HEK293T (cell line): ENCODE measurements around the gene MPPE1.

ENCODE experiments used
- CTCF ChIA-PET: fragments of 350-600 bp; formaldehyde crosslinking; extraction: SDS; loops from one replicate; lab custom pipeline; 2021; ENCODE audit warnings: antibody characterized with exemption, inconsistent platforms; lab: Yijun Ruan, JAX
- POLR2A ChIA-PET: fragments of 350-600 bp; formaldehyde crosslinking; extraction: SDS; loops from one replicate; lab custom pipeline; 2020; ENCODE audit warnings: antibody characterized with exemption, inconsistent platforms; lab: Yijun Ruan, JAX
- DNase-seq: peaks from one replicate; pipeline ENCODE4 v3.0.0; 2012; ENCODE audit warnings: mixed read lengths; ENCODE audit errors: extremely low spot score
- ARNT ChIP-seq: fragments of 450-650 bp; IDR thresholded peaks from 2 replicates; pipeline ENCODE4 v1.6.1; 2017; ENCODE audit warnings: mild to moderate bottlenecking
- BHLHE40 ChIP-seq: fragments of 450-650 bp; IDR thresholded peaks from 2 replicates; pipeline ENCODE4 v1.6.1; 2016; ENCODE audit warnings: mild to moderate bottlenecking, moderate library complexity, borderline replicate concordance
- CTBP1 ChIP-seq: fragments of 450-650 bp; IDR thresholded peaks from 2 replicates; pipeline ENCODE4 v1.6.1; 2016; ENCODE audit warnings: borderline replicate concordance
- ELF4 ChIP-seq: fragments of 450-650 bp; IDR thresholded peaks from 2 replicates; pipeline ENCODE4 v1.6.1; 2017; ENCODE audit warnings: antibody characterized with exemption
- FOXA1 ChIP-seq: fragments of 450-650 bp; IDR thresholded peaks from 2 replicates; pipeline ENCODE4 v1.6.1; 2016; ENCODE audit warnings: mild to moderate bottlenecking
- FOXK2 ChIP-seq: fragments of 450-650 bp; IDR thresholded peaks from 2 replicates; pipeline ENCODE4 v1.6.1; 2016; ENCODE audit warnings: mild to moderate bottlenecking
- FOXM1 ChIP-seq: fragments of 450-650 bp; IDR thresholded peaks from 2 replicates; pipeline ENCODE4 v1.6.1; 2017; ENCODE audit warnings: mild to moderate bottlenecking, borderline replicate concordance
- HDGF ChIP-seq: fragments of 450-650 bp; IDR thresholded peaks from 2 replicates; pipeline ENCODE4 v1.6.1; 2017; ENCODE audit warnings: antibody characterized with exemption, borderline replicate concordance
- L3MBTL2 ChIP-seq: fragments of 450-650 bp; conservative IDR thresholded peaks from 2 replicates; pipeline ENCODE4 v1.6.1; 2016; ENCODE audit warnings: mild to moderate bottlenecking
- LEF1 ChIP-seq: fragments of 450-650 bp; IDR thresholded peaks from 2 replicates; pipeline ENCODE4 v1.6.1; 2017; ENCODE audit warnings: mild to moderate bottlenecking, borderline replicate concordance
- NFRKB ChIP-seq: fragments of 450-650 bp; IDR thresholded peaks from 2 replicates; pipeline ENCODE4 v1.6.1; 2016; ENCODE audit warnings: mild to moderate bottlenecking, moderate library complexity
- SP1 ChIP-seq: fragments of 450-650 bp; IDR thresholded peaks from 2 replicates; pipeline ENCODE4 v1.6.1; 2017
- SUZ12 ChIP-seq: fragments of 450-650 bp; IDR thresholded peaks from 2 replicates; pipeline ENCODE4 v1.6.1; 2016; ENCODE audit warnings: mild to moderate bottlenecking
- TARDBP ChIP-seq: fragments of 450-650 bp; IDR thresholded peaks from 2 replicates; pipeline ENCODE4 v1.6.1; 2016
- ZNF384 ChIP-seq: fragments of 450-650 bp; IDR thresholded peaks from 2 replicates; pipeline ENCODE4 v1.6.1; 2016
- TF ChIP-seq, protein P1 (sequence below): fragments of 450-650 bp; IDR thresholded peaks from 2 replicates; pipeline ENCODE4 v1.6.1; 2016

The MPPE1 gene

DNA sequence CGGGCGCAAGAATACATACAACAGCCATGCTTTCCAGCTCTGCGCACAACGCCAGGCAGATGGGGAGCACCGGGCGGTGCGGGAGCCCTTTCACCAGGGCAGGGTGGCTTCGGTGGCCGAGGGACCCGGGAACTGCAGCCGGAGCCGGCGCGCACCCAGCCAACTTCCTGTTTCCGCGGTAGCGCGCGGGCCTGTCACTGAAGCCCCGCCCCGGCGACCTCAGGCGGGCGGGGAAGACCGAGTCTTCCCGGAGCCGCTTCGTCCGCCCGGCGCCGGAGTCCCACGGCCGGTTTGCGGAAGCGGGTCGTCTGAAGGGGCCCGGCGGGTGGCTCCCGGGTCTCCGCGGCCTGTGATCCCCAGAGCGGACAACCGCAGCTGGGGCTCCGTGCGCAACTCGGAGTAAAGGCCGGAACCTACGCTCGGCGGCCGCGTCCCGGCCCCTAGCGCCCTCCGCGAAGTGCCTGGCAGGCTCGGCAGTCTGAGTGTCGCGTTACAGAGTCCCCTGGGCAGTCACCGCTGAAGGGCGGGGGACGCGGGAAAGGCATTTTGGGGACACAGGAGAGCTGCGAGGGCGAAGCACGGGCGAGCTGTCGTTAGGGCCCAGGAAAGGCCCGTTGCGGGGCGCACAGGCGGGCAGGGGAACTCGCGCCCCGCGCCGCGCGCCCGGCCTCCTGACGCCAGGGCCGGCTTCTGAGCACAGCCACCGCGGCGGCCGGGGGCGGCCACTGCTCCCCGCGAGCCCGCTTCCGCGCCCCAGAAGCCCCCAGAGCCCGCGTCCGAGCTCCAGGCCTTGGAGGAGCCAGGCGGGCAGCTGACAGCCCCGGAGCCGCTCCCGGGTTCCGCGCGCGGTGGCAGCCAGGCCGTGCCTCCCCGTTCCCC lies at the start of gene MPPE1:
Gene MPPE1, minus strand, starts transcription at position 136 of the 879 bp plus-strand sequence. CDS start 11,053 bp downstream, outside the sequence.
- POLR2A ChIA-PET: no interaction called here
- CTCF ChIA-PET: interaction anchor here (0.6 to 0.7 kb wide), 2 partner anchors 29 to 352 kb away, joined by 3 read pairs; no protein-coding TSS in a partner anchor
- TF ChIP-seq ARNT: no peak
- peak; percentile 52; the same call in 1 of the 2 replicates for TF ChIP-seq ELF4
- peak; percentile 79 for DNase-seq

DNA sequence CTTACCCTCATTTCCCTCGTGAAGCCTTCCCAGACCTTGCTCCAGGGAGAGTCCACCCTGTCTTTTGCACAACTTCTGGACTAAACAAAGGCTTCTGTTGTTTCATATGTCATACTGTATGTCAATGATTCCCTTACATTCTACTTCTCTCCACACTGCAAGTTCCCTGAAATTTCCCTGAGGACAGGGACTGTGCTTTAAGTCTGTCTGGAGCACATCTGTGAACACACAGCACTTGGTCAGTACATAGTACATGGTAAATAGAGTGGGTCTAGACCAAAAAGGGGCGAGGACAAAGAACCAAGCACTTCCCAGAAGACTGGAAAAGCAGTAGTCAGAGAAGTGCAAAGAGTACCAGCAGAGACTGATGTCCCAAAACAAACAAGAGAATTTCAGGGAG lies 49.5 kb upstream of the MPPE1 start:
- ChIA-PET POLR2A (no interaction called here), CTCF (no interaction called here)
- DNase-seq: no peak
- TF ChIP-seq FOXA1 (no peak), SP1 (no peak), BHLHE40 (no peak), TARDBP (no peak), NFRKB (no peak)

GRCh38 chr18:11956371-11957308 lies 48.5 kb upstream of the MPPE1 start:
- CTCF ChIA-PET: no interaction called here
- no peak for TF ChIP-seq FOXA1
- POLR2A ChIA-PET: no interaction called here
- no peak for DNase-seq

DNA sequence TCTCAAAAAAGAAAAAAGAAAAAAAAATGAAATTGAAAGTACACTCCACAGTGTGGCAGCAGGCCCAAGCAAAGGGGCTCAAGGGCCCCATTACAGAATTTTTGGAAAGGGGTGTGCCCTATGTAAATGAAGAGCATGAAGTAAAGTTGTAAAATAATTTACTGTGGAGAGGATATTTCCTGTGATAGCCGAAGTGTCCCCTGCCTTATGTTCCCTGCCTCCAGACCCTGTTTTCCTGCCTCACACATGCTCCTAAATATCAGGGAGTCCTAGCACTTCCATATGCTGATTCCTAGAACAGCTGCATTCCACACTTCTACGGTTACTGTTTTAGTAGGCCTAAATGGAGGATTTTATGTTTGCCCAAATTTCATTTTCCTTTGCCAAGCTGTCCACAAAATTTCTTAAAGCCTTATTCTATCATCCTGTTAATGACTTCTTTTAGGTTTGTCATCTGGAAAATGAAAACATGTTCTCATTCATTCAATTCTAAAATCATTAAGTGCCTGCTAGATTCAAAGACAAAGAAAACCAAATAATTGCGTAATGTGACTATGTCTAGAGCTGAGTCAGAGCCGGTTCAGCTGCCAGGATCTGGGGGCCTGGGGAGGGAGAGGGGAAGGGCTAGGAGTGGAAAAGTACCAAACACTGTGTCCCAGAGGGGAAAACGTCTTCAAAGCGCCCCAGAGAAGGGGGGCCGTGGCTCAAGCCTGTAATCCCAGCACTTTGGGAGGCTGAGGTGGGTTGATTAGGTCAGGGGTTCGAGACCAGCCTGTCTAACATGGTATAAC lies 47.3 kb upstream of the MPPE1 start:
- ChIA-PET POLR2A (interaction anchor here (1.3 kb wide), 1 partner anchor 25 kb away, joined by 5 read pairs; no protein-coding TSS in a partner anchor), CTCF (interaction anchor here (0.7 kb wide), 1 partner anchor 811 kb away, joined by 4 read pairs; no protein-coding TSS in a partner anchor)
- TF ChIP-seq FOXM1 (no peak), SP1 (no peak), SUZ12 (no peak), L3MBTL2 (no peak), TARDBP (no peak), HDGF (no peak), ZNF384 (no peak), BHLHE40 (no peak), ARNT (no peak), FOXK2 (no peak), ELF4 (no peak), CTBP1 (no peak), NFRKB (no peak), FOXA1 (no peak), LEF1 (no peak)
- TF ChIP-seq, protein P1, sequence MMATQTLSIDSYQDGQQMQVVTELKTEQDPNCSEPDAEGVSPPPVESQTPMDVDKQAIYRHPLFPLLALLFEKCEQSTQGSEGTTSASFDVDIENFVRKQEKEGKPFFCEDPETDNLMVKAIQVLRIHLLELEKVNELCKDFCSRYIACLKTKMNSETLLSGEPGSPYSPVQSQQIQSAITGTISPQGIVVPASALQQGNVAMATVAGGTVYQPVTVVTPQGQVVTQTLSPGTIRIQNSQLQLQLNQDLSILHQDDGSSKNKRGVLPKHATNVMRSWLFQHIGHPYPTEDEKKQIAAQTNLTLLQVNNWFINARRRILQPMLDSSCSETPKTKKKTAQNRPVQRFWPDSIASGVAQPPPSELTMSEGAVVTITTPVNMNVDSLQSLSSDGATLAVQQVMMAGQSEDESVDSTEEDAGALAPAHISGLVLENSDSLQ: no peak
- DNase-seq: no peak

- DNase-seq: no peak
- ChIA-PET POLR2A (no interaction called here), CTCF (no interaction called here)
- TF ChIP-seq ZNF384 (no peak), NFRKB (no peak), ARNT (no peak), BHLHE40 (no peak), FOXM1 (no peak), FOXA1 (no peak), TARDBP (no peak), ELF4 (no peak)
Observed at GRCh38 chr18:11953113-11953512, 45.0 kb upstream of the MPPE1 start.

GRCh38 chr18:11951390-11951851 lies 43.3 kb upstream of the MPPE1 start:
- ChIA-PET CTCF (interaction anchor here (1.7 kb wide), 1 partner anchor 13 kb away, joined by 4 read pairs; no protein-coding TSS in a partner anchor), POLR2A (interaction anchor here (4.8 kb wide), 1 partner anchor 29 kb away, joined by 15 read pairs; the partner anchor contains the start of gene IMPA2)
- DNase-seq: no peak
- no peak for TF ChIP-seq ZNF384
- TF ChIP-seq BHLHE40: no peak
- no peak for TF ChIP-seq HDGF
- no peak for TF ChIP-seq ARNT
- no peak for TF ChIP-seq SUZ12
- TF ChIP-seq, protein P1: no peak
- TF ChIP-seq FOXK2: no peak
